Measurements from ENCODE around the gene AREG. TPM values are rescaled to one million over a fixed set of nuclear protein-coding genes. Genes with fewer than 3 reads are reported as not detected.

AREG gene
- polyA plus RNA-seq, 3 donors, result 0.11 to 0.76 (median 0.16) TPM

GRCh38 chr4:74453829-74454742, 9.2 kb downstream of the AREG start:
- no peak for DNase-seq (ENCODE audit: extremely low read depth in 1 of 11, low read depth in 9 of 11, low spot score in 4 of 11)

GRCh38 chr4:74455361-74456055, 10.6 kb downstream of the AREG start:
- DNase-seq (ENCODE audit: extremely low read depth in 1 of 11, low read depth in 9 of 11, low spot score in 4 of 11), result no peak

GRCh38 chr4:74456056-74456744, 11.3 kb downstream of the AREG start:
- DNase-seq (ENCODE audit: extremely low read depth in 1 of 11, low read depth in 9 of 11, low spot score in 4 of 11), result no peak

GRCh38 chr4:74456849-74457395, 12.0 kb downstream of the AREG start:
- no peak for DNase-seq (ENCODE audit: extremely low read depth in 1 of 11, low read depth in 9 of 11, low spot score in 4 of 11)

- no peak for DNase-seq (ENCODE audit: extremely low read depth in 1 of 11, low read depth in 9 of 11, low spot score in 4 of 11)
Measured at GRCh38 chr4:74460833-74461232, 15.9 kb downstream of the AREG start.

GRCh38 chr4:74463123-74463522, 18.2 kb downstream of the AREG start:
- no peak for DNase-seq (ENCODE audit: extremely low read depth in 1 of 11, low read depth in 9 of 11, low spot score in 4 of 11)

GRCh38 chr4:74464291-74464690, 19.4 kb downstream of the AREG start:
- no peak for DNase-seq (ENCODE audit: extremely low read depth in 1 of 11, low read depth in 9 of 11, low spot score in 4 of 11)

- no peak for DNase-seq (ENCODE audit: extremely low read depth in 1 of 11, low read depth in 9 of 11, low spot score in 4 of 11)
Measured at GRCh38 chr4:74466242-74466641, 21.3 kb downstream of the AREG start.

GRCh38 chr4:74471264-74471663, 26.3 kb downstream of the AREG start:
- DNase-seq (ENCODE audit: extremely low read depth in 1 of 11, low read depth in 9 of 11, low spot score in 4 of 11), result no peak

- DNase-seq (ENCODE audit: extremely low read depth in 1 of 11, low read depth in 9 of 11, low spot score in 4 of 11), result no peak
Measured at GRCh38 chr4:74473155-74473811, 28.3 kb downstream of the AREG start.

GRCh38 chr4:74474345-74475090, 29.6 kb downstream of the AREG start:
- DNase-seq (ENCODE audit: extremely low read depth in 1 of 11, low read depth in 9 of 11, low spot score in 4 of 11), result no peak

- DNase-seq (ENCODE audit: extremely low read depth in 1 of 11, low read depth in 9 of 11, low spot score in 4 of 11), result peak; percentile 49 to 79 (median 67)
Measured at GRCh38 chr4:74475091-74475800, 30.3 kb downstream of the AREG start.

- no peak for DNase-seq (ENCODE audit: extremely low read depth in 1 of 11, low read depth in 9 of 11, low spot score in 4 of 11)
Measured at GRCh38 chr4:74475946-74476345, 31.0 kb downstream of the AREG start.

- no peak for DNase-seq (ENCODE audit: extremely low read depth in 1 of 11, low read depth in 9 of 11, low spot score in 4 of 11)
Measured at GRCh38 chr4:74479009-74479408, 34.1 kb downstream of the AREG start.

- DNase-seq (ENCODE audit: extremely low read depth in 1 of 11, low read depth in 9 of 11, low spot score in 4 of 11), result no peak
Measured at GRCh38 chr4:74480267-74480666, 35.3 kb downstream of the AREG start.

GRCh38 chr4:74481891-74482609, 37.1 kb downstream of the AREG start:
- DNase-seq (ENCODE audit: extremely low read depth in 1 of 11, low read depth in 9 of 11, low spot score in 4 of 11), result no peak

- no peak for DNase-seq (ENCODE audit: extremely low read depth in 1 of 11, low read depth in 9 of 11, low spot score in 4 of 11)
Measured at GRCh38 chr4:74483226-74483911, 38.4 kb downstream of the AREG start.
